Astrocyte (in vitro differentiated cells and primary cell): ENCODE data around the gene CTCFL. TPM values are rescaled to one million over a fixed set of nuclear protein-coding genes. Genes with fewer than 3 reads are reported as not detected.

Experiments used
- DNase-seq: peaks from one replicate; pipeline ENCODE4 v3.0.0-alpha.2; 2010; ENCODE audit warnings: low read depth
- FAIRE-seq: peaks from 2 replicates; lab custom pipeline; 2011; peaks lifted over from hg19 to GRCh38; lab: Jason Lieb, UNC
- H2AFZ ChIP-seq: 2 replicates; pipeline ENCODE4 v1.6.0; 2012; ENCODE audit warnings: low read depth, low read length, inconsistent platforms
- H3K27ac ChIP-seq: 2 replicates; pipeline ENCODE4 v1.5.1; 2011; ENCODE audit warnings: low read depth, low read length, inconsistent platforms
- H3K27me3 ChIP-seq: 2 replicates; pipeline ENCODE4 v1.6.0; 2011; ENCODE audit warnings: low read length, inconsistent platforms; ENCODE audit not compliant: insufficient read depth
- H3K36me3 ChIP-seq: 2 replicates; pipeline ENCODE4 v1.5.1; 2011; ENCODE audit warnings: low read length, inconsistent platforms; ENCODE audit not compliant: insufficient read depth
- H3K4me1 ChIP-seq: 2 replicates; pipeline ENCODE4 v1.5.1; 2011; ENCODE audit warnings: low read length, inconsistent platforms; ENCODE audit not compliant: insufficient read depth
- H3K4me2 ChIP-seq: 2 replicates; pipeline ENCODE4 v1.6.0; 2012; ENCODE audit warnings: low read length, inconsistent platforms
- H3K4me3 ChIP-seq: 2 replicates; pipeline ENCODE4 v1.5.1; 2011; ENCODE audit warnings: low read depth, mild to moderate bottlenecking, low read length, inconsistent platforms; ENCODE audit not compliant: insufficient read depth
- H3K79me2 ChIP-seq: 2 replicates; pipeline ENCODE4 v1.6.0; 2012; ENCODE audit warnings: mild to moderate bottlenecking, low read length, inconsistent platforms; ENCODE audit not compliant: insufficient read depth
- H3K9ac ChIP-seq: 2 replicates; pipeline ENCODE4 v1.6.0; 2012; ENCODE audit warnings: mild to moderate bottlenecking, low read length, inconsistent platforms
- H3K9me3 ChIP-seq: 2 replicates; pipeline ENCODE4 v1.5.1; 2012; ENCODE audit warnings: low read depth, mild to moderate bottlenecking, low read length, inconsistent platforms; ENCODE audit not compliant: insufficient read depth
- H4K20me1 ChIP-seq: 2 replicates; pipeline ENCODE4 v1.6.0; 2012; ENCODE audit warnings: low read length, inconsistent platforms; ENCODE audit not compliant: insufficient read depth
- H3K27ac Mint-ChIP-seq: one replicate; pipeline ENCODE4 v1.8.0; 2021; ENCODE audit warnings: mild to moderate bottlenecking, mixed read lengths; ENCODE audit not compliant: unreplicated experiment
- H3K27me3 Mint-ChIP-seq: one replicate; pipeline ENCODE4 v1.8.0; 2021; ENCODE audit warnings: low read depth, mixed read lengths; ENCODE audit not compliant: unreplicated experiment
- H3K36me3 Mint-ChIP-seq: one replicate; pipeline ENCODE4 v1.8.0; 2021; ENCODE audit warnings: low read depth, mixed read lengths; ENCODE audit not compliant: unreplicated experiment
- H3K4me1 Mint-ChIP-seq: one replicate; pipeline ENCODE4 v1.8.0; 2021; ENCODE audit warnings: low read depth, mixed read lengths; ENCODE audit not compliant: unreplicated experiment
- H3K4me3 Mint-ChIP-seq: one replicate; pipeline ENCODE4 v1.8.0; 2021; ENCODE audit warnings: mild to moderate bottlenecking, moderate library complexity, mixed read lengths; ENCODE audit not compliant: unreplicated experiment
- H3K9me3 Mint-ChIP-seq: one replicate; pipeline ENCODE4 v1.8.0; 2021; ENCODE audit warnings: mild to moderate bottlenecking, mixed read lengths; ENCODE audit not compliant: unreplicated experiment
- CTCF ChIP-seq: IDR thresholded peaks from 2 replicates; pipeline ENCODE4 v1.5.1; 2011; ENCODE audit warnings: low read depth, mild to moderate bottlenecking, inconsistent platforms, low read length, moderate library complexity; ENCODE audit not compliant: insufficient read depth
- EZH2 ChIP-seq: IDR thresholded peaks from 2 replicates; pipeline ENCODE4 v1.6.1; 2012; ENCODE audit warnings: mild to moderate bottlenecking, low read length, inconsistent platforms; ENCODE audit not compliant: insufficient read depth
- total RNA-seq: library from RNA; stranded (reverse); gene quantifications from 2 replicates; pipeline ENCODE4 v1.2.1, GENCODE V29; 2021

CTCFL gene
- total RNA-seq, 1 donor from 2014 or later, result not detected

- no peaks in the 10 kb centered on the region for H3K36me3 Mint-ChIP-seq
Observed at GRCh38 chr20:57459897-57460296, 65.0 kb downstream of the CTCFL start.

DNA sequence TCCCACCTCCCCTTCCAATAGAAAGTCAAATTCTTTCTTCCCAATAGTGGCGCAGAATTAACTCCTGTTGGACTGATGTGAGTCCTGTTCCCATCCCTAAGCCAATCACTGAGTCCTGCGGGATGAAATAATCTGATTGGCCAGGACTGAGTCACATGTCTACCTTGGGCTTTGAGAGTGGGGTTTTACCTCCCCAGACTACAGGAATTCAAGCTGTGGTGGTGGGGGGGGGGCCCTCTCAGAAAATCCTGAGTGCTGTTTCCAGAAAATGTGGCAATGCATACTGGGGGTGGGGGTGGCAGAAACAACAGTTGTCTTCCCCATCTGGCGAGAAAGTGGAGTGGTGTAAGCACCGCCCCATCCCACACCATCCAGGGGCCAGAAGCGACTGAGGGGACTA, 65.7 kb downstream of the CTCFL start:
- Histone ChIP-seq H3K27me3 (peaks cover 16% of the 10 kb centered on the region), H3K9ac (no peak overlapping the region), H3K4me3 (no peak overlapping the region), H2AFZ (no peak overlapping the region), H3K9me3 (no peaks in the 10 kb centered on the region), H3K27ac (no peak overlapping the region), H3K36me3 (no peaks in the 10 kb centered on the region), H3K4me2 (no peak overlapping the region), H4K20me1 (no peaks in the 10 kb centered on the region), H3K79me2 (no peaks in the 10 kb centered on the region), H3K4me1 (no peaks in the 10 kb centered on the region)
- no peak overlapping the region for H3K27ac Mint-ChIP-seq
- peaks cover 3% of the 10 kb centered on the region for H3K9me3 Mint-ChIP-seq
- no peaks in the 10 kb centered on the region for H3K4me1 Mint-ChIP-seq
- H3K36me3 Mint-ChIP-seq, result no peaks in the 10 kb centered on the region
- FAIRE-seq (no peak), DNase-seq (no peak)
- peaks cover 38% of the 10 kb centered on the region for H3K27me3 Mint-ChIP-seq
- H3K4me3 Mint-ChIP-seq, result no peak overlapping the region
- TF ChIP-seq CTCF, result no peak
- no peak for TF ChIP-seq EZH2

More at GRCh38 chr20:57459897-57460296, 65.0 kb downstream of the CTCFL start:
- peaks cover 3% of the 10 kb centered on the region for H3K9me3 Mint-ChIP-seq
- H3K4me3 ChIP-seq, result no peak overlapping the region
- TF ChIP-seq EZH2, result no peak
- no peak overlapping the region for H3K27ac ChIP-seq
- H3K79me2 ChIP-seq, result no peaks in the 10 kb centered on the region
- H2AFZ ChIP-seq, result no peak overlapping the region
- H3K27me3 Mint-ChIP-seq, result peaks cover 33% of the 10 kb centered on the region
- no peaks in the 10 kb centered on the region for H3K4me1 ChIP-seq
- no peak overlapping the region for H3K27ac Mint-ChIP-seq
- H3K9me3 ChIP-seq, result no peaks in the 10 kb centered on the region
- no peak overlapping the region for H3K4me2 ChIP-seq
- H3K4me1 Mint-ChIP-seq, result no peaks in the 10 kb centered on the region
- H3K27me3 ChIP-seq, result peaks cover 13% of the 10 kb centered on the region
- no peak overlapping the region for H3K9ac ChIP-seq
- FAIRE-seq (no peak), DNase-seq (no peak)
- H4K20me1 ChIP-seq, result no peaks in the 10 kb centered on the region
- no peaks in the 10 kb centered on the region for H3K36me3 ChIP-seq
- H3K4me3 Mint-ChIP-seq, result no peak overlapping the region

DNA sequence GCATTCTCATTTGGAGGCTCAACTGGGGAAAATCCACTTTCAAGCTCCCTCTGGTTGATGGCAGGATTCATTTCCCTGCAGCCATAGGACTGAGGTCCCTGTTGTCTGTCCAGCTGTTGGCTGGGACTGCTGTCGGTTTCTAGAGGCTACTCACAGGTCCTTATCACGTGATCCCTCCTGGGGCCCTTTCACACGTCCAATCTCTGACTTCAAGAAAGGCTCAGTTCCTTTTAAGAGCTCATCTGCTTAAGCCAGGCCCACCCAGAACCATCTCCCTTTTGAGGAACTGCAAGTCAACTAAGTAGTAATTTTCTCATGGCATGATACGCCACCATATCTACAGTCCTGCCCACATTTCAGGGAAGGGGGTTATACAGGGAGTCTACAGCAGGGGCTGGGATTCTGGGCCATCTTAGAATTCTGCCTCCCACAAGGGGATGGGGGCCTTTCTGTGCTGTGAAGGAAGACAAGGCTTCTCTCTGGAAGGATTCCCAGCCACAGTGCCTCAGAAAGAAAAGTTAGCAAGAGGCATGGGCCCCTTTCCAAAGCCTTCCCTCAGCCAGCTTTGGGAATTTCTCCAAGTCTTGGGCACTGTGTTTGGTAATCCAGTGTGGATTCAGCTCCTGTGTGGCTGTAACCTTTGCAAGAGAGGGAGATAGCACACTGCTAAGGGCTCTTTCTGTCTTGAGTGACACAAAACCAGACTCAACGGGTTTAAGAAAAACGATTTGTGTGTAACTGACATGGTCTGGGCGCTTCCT, 66.4 kb downstream of the CTCFL start:
- H3K79me2 ChIP-seq, result no peaks in the 10 kb centered on the region
- no peaks in the 10 kb centered on the region for H3K9me3 ChIP-seq
- H3K36me3 ChIP-seq, result no peaks in the 10 kb centered on the region
- Mint-ChIP-seq H3K4me1 (no peaks in the 10 kb centered on the region), H3K27ac (no peak overlapping the region), H3K9me3 (peaks cover 5% of the 10 kb centered on the region), H3K36me3 (no peaks in the 10 kb centered on the region), H3K27me3 (peaks cover 43% of the 10 kb centered on the region), H3K4me3 (no peak overlapping the region)
- H3K4me1 ChIP-seq, result no peaks in the 10 kb centered on the region
- no peak for DNase-seq
- H3K4me3 ChIP-seq, result no peak overlapping the region
- peaks cover 17% of the 10 kb centered on the region for H3K27me3 ChIP-seq
- no peak overlapping the region for H3K4me2 ChIP-seq
- no peaks in the 10 kb centered on the region for H4K20me1 ChIP-seq
- H3K27ac ChIP-seq, result no peak overlapping the region
- no peak overlapping the region for H3K9ac ChIP-seq
- FAIRE-seq, result no peak
- H2AFZ ChIP-seq, result no peak overlapping the region
- TF ChIP-seq EZH2, result no peak
- TF ChIP-seq CTCF, result no peak
